ENCODE measurements around the gene HDAC5. TPM values are rescaled to one million over a fixed set of nuclear protein-coding genes. Genes with fewer than 3 reads are reported as not detected.

Gene HDAC5
- polyA plus RNA-seq, 3 donors from 2014 or later, result 12.0 to 28.7 (median 20.3) TPM

Other genes starting within 250 kb of the HDAC5 start
- under 1 TPM in 1 of 3 donors, not detected in 2; 0.55 TPM for gene MPP2, start 216.1 kb downstream of the HDAC5 start, polyA plus RNA-seq
- gene PPY, start 181.2 kb downstream of the HDAC5 start, polyA plus RNA-seq, result not detected
- gene PYY, start 169.7 kb downstream of the HDAC5 start, polyA plus RNA-seq, result not detected
- gene NAGS, start 119.0 kb downstream of the HDAC5 start, polyA plus RNA-seq, result 1 to 10 TPM in 2 of 3 donors, under 1 TPM in 1; 0.75 to 1.9 (median 1.2) TPM
- 10 to 100 TPM; 31.6 to 40.3 (median 38.3) TPM for gene TMEM101, start 108.7 kb downstream of the HDAC5 start, polyA plus RNA-seq
- gene LSM12, start 57.0 kb downstream of the HDAC5 start, polyA plus RNA-seq, result 10 to 100 TPM; 56.5 to 82.6 (median 77.9) TPM
- gene G6PC3, start 52.9 kb downstream of the HDAC5 start, polyA plus RNA-seq, result 10 to 100 TPM; 30.9 to 41.6 (median 31.5) TPM
- 1 to 10 TPM in 1 of 3 donors, under 1 TPM in 1, not detected in 1; 0.22 to 1.0 TPM for gene HROB, start 18.3 kb upstream of the HDAC5 start, polyA plus RNA-seq
- under 1 TPM in 1 of 3 donors, not detected in 2; 0.27 TPM for gene ASB16, start 47.1 kb upstream of the HDAC5 start, polyA plus RNA-seq
- gene TMUB2, start 63.3 kb upstream of the HDAC5 start, polyA plus RNA-seq, result 10 to 100 TPM; 20.2 to 32.8 (median 26.5) TPM
- gene ATXN7L3, start 76.2 kb upstream of the HDAC5 start, polyA plus RNA-seq, result 10 to 100 TPM in 1 of 3 donors, 1 to 10 TPM in 2; 5.1 to 11.9 (median 6.8) TPM
- 10 to 100 TPM in 2 of 3 donors, 1 to 10 TPM in 1; 7.2 to 68.8 (median 21.6) TPM for gene UBTF, start 96.0 kb upstream of the HDAC5 start, polyA plus RNA-seq
- gene SLC4A1, start 144.5 kb upstream of the HDAC5 start, polyA plus RNA-seq, result under 1 TPM in 1 of 3 donors, not detected in 2; 0.23 TPM
- gene RUNDC3A, start 185.0 kb upstream of the HDAC5 start, polyA plus RNA-seq, result not detected
- 100 to 1,000 TPM; 125 to 158 (median 127) TPM for gene SLC25A39, start 201.2 kb upstream of the HDAC5 start, polyA plus RNA-seq
- gene GRN, start 221.7 kb upstream of the HDAC5 start, polyA plus RNA-seq, result 100 to 1,000 TPM in 1 of 3 donors, 10 to 100 TPM in 2; 50.9 to 103 (median 73.3) TPM
- under 1 TPM in 1 of 3 donors, not detected in 2; 0.07 TPM for gene FAM171A2, start 240.2 kb upstream of the HDAC5 start, polyA plus RNA-seq

Measured in immature natural killer cell (primary cell).